HepG2 (cell line): ENCODE results near the gene KIRREL2. TPM values are rescaled to one million over a fixed set of nuclear protein-coding genes. Genes with fewer than 3 reads are reported as not detected.
A peak's percentile ranks its signal among the peaks of the same experiment; 100 is the strongest.

ENCODE experiments used
- ARHGAP35 ChIP-seq: sonication (generic); formaldehyde crosslinking; IDR thresholded peaks from 2 replicates; pipeline ENCODE4 v1.9.0; 2022; ENCODE audit warnings: mild to moderate bottlenecking, inconsistent platforms, moderate library complexity, missing genetic modification reagents, borderline replicate concordance
- HMG20A ChIP-seq: IDR thresholded peaks from 2 replicates; pipeline ENCODE4 v1.6.1; 2016; ENCODE audit warnings: borderline replicate concordance
- NFATC3 ChIP-seq: sonication (generic); formaldehyde crosslinking; IDR thresholded peaks from 2 replicates; pipeline ENCODE4 v1.5.1; 2020; ENCODE audit warnings: mild to moderate bottlenecking, missing genetic modification reagents
- NR2C2 ChIP-seq: sonication (generic); formaldehyde crosslinking; IDR thresholded peaks from 2 replicates; pipeline ENCODE4 v1.4.0; 2020; ENCODE audit warnings: missing genetic modification reagents, mild to moderate bottlenecking, moderate library complexity, borderline replicate concordance
- PITX1 ChIP-seq: sonication (generic); formaldehyde crosslinking; IDR thresholded peaks from 2 replicates; pipeline ENCODE4 v1.5.1; 2020; ENCODE audit warnings: mild to moderate bottlenecking, missing genetic modification reagents
- TMF1 ChIP-seq: sonication (generic); formaldehyde crosslinking; IDR thresholded peaks from 2 replicates; pipeline ENCODE4 v1.8.1; 2022; ENCODE audit warnings: low read depth, missing genetic modification reagents
- ZNF124 ChIP-seq: sonication (generic); formaldehyde crosslinking; IDR thresholded peaks from 2 replicates; pipeline ENCODE4 v1.4.0; 2020; ENCODE audit warnings: missing genetic modification reagents
- ZNF431 ChIP-seq: sonication (generic); formaldehyde crosslinking; IDR thresholded peaks from 2 replicates; pipeline ENCODE4 v1.9.0; 2022; ENCODE audit warnings: missing genetic modification reagents, low read depth, mild to moderate bottlenecking, borderline replicate concordance
- ZNF446 ChIP-seq: sonication (generic); formaldehyde crosslinking; IDR thresholded peaks from 2 replicates; pipeline ENCODE4 v1.5.0; 2020; ENCODE audit warnings: mild to moderate bottlenecking, missing genetic modification reagents
- ZNF672 ChIP-seq: sonication (generic); formaldehyde crosslinking; IDR thresholded peaks from 2 replicates; pipeline ENCODE4 v1.8.1; 2022; ENCODE audit warnings: missing genetic modification reagents
- polyA plus RNA-seq, 8 experiments: library from polyadenylated mRNA; depleted of rRNA in 3 of 8; stranded (reverse) in 7 of 8; unstranded in 1 of 8; fragments of >200 nt; fragmentation: Illumina TruSeq in 4 of 8; extraction: Trizol in 4 of 8; gene quantifications; 2 replicates each; pipeline versions ENCODE4 v1.2.1 to v1.2.3, GENCODE V29; 2011 to 2016; ENCODE audit warnings: low read depth in 4 of 8, missing spikeins in 1 of 8, mixed read lengths in 1 of 8; ENCODE audit not compliant: insufficient read depth in 1 of 8
- total RNA-seq, 5 experiments: library from RNA; depleted of rRNA; stranded (reverse); fragments of >200 nt; fragmentation: Illumina TruSeq; extraction: Trizol; gene quantifications; 2 replicates each; pipeline ENCODE4 v1.2.3, GENCODE V29; 2016; ENCODE audit warnings: low read depth in 1 of 5
- TF ChIP-seq, protein P1 (sequence below): sonication (generic); formaldehyde crosslinking; IDR thresholded peaks from 2 replicates; pipeline ENCODE4 v1.4.0; 2020; ENCODE audit warnings: mild to moderate bottlenecking, missing genetic modification reagents
- TF ChIP-seq, protein P2 (sequence below): sonication (generic); formaldehyde crosslinking; IDR thresholded peaks from 2 replicates; pipeline ENCODE4 v1.8.1; 2023; ENCODE audit warnings: mild to moderate bottlenecking, missing genetic modification reagents, borderline replicate concordance
- TF ChIP-seq, protein P3 (sequence below): sonication (generic); formaldehyde crosslinking; conservative IDR thresholded peaks from 2 replicates; pipeline ENCODE4 v1.4.0; 2020; ENCODE audit warnings: missing genetic modification reagents
- TF ChIP-seq, protein P4 (sequence below): sonication (generic); formaldehyde crosslinking; IDR thresholded peaks from 2 replicates; pipeline ENCODE4 v1.4.0; 2020; ENCODE audit warnings: missing genetic modification reagents; ENCODE audit errors: not compliant biosample characterization

Gene KIRREL2
- total and polyA plus RNA-seq, 2 of the 13 experiments (the other 11 are each of a cell fraction or from before 2014, with no cell fraction given), result 0.18 to 2.4 TPM

DNA sequence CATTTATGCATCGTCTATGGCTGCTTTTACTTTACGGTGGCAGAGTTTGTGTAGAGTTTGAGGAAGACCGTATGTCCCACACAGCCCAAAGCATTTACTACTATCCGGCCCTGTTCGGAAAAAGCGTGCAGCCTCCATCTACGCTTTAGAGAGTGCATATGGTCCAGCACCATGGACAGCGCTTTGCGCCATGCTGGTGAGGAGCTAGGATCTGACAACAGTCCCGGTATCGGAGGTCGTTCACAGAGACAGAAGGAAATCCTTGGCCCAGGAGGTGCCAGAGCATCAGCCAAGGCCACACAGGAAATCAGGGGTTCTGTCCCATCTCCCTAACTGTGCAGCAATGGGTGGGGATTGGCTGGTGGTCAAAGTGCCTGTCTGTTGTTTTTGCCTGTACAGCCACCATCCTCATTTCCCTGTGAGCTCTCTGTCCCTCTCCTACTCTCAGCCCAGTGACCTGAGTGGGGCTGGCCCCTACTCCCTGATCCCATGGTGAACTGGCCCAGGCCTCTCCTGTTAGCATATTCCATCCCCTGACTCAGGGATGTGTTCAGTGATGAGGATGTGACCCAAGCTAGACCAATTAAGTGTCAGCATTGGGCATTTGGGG, 27.9 kb upstream of the KIRREL2 start (continued):
- TF ChIP-seq, protein P1, sequence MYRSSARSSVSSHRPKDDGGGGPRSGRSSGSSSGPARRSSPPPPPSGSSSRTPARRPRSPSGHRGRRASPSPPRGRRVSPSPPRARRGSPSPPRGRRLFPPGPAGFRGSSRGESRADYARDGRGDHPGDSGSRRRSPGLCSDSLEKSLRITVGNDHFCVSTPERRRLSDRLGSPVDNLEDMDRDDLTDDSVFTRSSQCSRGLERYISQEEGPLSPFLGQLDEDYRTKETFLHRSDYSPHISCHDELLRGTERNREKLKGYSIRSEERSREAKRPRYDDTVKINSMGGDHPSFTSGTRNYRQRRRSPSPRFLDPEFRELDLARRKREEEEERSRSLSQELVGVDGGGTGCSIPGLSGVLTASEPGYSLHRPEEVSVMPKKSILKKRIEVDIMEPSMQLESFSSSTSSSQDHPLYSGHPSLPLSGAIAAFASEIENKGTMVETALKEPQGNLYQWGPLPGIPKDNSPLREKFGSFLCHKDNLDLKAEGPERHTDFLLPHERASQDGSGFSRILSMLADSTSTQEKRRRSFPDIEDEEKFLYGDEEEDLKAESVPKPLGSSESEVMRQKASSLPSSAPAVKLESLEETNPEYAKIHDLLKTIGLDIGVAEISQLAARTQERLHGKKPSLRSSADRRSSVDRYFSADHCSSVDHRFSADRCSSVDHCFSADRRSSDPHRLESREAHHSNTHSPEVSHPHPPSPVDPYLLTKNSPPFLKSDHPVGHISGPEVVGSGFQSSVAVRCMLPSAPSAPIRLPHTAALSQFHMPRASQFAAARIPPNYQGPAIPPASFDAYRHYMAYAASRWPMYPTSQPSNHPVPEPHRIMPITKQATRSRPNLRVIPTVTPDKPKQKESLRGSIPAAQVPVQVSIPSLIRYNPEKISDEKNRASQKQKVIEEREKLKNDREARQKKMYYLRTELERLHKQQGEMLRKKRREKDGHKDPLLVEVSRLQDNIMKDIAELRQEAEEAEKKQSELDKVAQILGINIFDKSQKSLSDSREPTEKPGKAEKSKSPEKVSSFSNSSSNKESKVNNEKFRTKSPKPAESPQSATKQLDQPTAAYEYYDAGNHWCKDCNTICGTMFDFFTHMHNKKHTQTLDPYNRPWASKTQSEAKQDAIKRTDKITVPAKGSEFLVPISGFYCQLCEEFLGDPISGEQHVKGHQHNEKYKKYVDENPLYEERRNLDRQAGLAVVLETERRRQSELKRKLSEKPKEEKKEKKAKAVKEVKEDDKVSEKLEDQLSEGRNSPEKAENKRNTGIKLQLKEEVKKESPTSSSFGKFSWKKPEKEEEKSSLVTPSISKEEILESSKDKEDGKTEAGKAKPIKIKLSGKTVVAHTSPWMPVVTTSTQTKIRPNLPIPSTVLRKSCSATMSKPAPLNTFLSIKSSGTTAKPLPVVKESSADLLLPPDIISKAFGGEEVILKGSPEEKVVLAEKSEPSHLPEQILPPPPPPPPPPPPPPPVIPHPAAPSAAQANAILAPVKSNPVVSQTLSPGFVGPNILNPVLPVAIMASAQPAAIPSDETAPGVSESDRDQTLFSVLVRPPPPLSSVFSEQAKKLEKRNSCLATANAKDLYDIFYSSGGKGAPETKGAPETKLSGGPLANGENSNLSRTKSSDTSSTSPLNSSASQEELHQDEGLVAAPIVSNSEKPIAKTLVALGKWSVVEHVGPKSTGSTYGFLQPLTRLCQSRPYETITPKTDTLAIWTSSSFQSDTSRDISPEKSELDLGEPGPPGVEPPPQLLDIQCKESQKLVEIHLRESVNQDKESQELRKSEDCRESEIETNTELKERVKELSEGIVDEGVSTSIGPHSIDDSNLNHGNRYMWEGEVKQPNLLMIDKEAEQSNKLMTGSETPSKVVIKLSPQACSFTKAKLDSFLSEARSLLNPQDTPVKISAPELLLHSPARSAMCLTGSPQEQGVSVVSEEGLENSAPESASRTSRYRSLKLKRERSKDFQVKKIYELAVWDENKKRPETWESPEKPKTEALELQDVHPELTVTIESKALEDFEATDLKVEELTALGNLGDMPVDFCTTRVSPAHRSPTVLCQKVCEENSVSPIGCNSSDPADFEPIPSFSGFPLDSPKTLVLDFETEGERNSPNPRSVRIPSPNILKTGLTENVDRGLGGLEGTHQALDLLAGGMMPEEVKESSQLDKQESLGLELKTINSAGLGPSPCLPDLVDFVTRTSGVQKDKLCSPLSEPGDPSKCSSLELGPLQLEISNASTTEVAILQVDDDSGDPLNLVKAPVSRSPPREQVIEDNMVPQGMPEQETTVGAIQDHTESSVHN (CRISPR knock-in tag), result 0 out of 2 replicates have a peak, but pooled peaks have one; percentile 73
- TF ChIP-seq NFATC3 (CRISPR knock-in tag) (peak; percentile 71; the same call in 1 of the 2 replicates), ZNF446 (CRISPR knock-in tag) (peak; percentile 84; the same call in 1 of the 2 replicates), HMG20A (CRISPR knock-in tag) (peak; percentile 73), ZNF672 (CRISPR knock-in tag) (no peak), TMF1 (CRISPR knock-in tag) (peak; percentile 96), ZNF124 (CRISPR knock-in tag) (peak; percentile 94), NR2C2 (CRISPR knock-in tag) (no peak), ZNF431 (CRISPR knock-in tag) (peak; percentile 80; the same call in 1 of the 2 replicates), PITX1 (CRISPR knock-in tag) (peak; percentile 63), ARHGAP35 (CRISPR knock-in tag) (peak; percentile 93; the same call in 1 of the 2 replicates)
- TF ChIP-seq, protein P2, sequence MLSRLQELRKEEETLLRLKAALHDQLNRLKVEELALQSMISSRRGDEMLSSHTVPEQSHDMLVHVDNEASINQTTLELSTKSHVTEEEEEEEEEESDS (CRISPR knock-in tag), result peak; percentile 84; the same call in 1 of the 2 replicates
- TF ChIP-seq, protein P3, sequence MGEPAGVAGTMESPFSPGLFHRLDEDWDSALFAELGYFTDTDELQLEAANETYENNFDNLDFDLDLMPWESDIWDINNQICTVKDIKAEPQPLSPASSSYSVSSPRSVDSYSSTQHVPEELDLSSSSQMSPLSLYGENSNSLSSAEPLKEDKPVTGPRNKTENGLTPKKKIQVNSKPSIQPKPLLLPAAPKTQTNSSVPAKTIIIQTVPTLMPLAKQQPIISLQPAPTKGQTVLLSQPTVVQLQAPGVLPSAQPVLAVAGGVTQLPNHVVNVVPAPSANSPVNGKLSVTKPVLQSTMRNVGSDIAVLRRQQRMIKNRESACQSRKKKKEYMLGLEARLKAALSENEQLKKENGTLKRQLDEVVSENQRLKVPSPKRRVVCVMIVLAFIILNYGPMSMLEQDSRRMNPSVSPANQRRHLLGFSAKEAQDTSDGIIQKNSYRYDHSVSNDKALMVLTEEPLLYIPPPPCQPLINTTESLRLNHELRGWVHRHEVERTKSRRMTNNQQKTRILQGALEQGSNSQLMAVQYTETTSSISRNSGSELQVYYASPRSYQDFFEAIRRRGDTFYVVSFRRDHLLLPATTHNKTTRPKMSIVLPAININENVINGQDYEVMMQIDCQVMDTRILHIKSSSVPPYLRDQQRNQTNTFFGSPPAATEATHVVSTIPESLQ (CRISPR knock-in tag), result peak; percentile 99
- TF ChIP-seq, protein P4, sequence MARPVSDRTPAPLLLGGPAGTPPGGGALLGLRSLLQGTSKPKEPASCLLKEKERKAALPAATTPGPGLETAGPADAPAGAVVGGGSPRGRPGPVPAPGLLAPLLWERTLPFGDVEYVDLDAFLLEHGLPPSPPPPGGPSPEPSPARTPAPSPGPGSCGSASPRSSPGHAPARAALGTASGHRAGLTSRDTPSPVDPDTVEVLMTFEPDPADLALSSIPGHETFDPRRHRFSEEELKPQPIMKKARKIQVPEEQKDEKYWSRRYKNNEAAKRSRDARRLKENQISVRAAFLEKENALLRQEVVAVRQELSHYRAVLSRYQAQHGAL (CRISPR knock-in tag), result peak; percentile 67
